Activated T-cell treated with anti-CD3 and anti-CD28 coated beads for 1 hour (primary cell): ENCODE data around the gene WDR93.

Experiments used
- DNase-seq: peaks from one replicate; pipeline ENCODE4 v3.0.0-alpha.2; 2020; ENCODE audit warnings: low read depth

The WDR93 gene

DNA sequence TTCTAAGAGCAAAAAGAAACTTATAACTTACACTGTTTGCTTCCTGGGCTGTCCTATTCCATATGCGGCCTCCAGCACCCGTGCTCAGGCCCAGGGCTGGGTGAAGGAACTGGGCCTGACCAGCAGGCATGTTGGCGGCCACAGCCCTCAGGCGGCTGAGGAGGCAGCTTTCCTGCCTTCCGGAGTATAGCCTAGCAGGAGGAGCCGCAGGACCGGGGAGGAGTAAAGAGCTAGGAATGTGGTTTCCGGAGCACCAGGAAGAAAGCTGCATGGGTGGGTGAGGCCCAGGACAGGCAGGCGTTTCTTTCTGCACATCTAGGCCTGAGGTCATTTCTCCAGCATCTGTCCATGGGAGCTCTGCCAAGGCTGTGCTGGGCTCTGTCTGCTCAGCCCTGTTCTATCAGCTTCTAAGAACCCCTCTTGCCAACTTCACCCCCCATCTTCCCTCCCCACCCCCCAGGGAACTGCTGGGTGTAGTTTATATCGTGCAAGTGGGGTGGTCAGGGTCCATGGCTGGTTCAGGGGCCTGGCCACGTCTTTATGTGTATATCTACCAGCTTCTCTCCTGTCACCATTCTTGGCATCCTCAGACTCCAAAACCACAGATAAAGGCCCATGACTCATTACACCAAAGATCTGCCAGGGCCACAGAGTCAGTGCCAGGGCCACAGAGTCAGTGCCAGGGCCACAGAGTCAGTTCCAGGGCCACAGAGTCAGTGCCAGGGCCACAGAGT is 27.6 kb upstream of the WDR93 start:
- DNase-seq, result no peak

DNA sequence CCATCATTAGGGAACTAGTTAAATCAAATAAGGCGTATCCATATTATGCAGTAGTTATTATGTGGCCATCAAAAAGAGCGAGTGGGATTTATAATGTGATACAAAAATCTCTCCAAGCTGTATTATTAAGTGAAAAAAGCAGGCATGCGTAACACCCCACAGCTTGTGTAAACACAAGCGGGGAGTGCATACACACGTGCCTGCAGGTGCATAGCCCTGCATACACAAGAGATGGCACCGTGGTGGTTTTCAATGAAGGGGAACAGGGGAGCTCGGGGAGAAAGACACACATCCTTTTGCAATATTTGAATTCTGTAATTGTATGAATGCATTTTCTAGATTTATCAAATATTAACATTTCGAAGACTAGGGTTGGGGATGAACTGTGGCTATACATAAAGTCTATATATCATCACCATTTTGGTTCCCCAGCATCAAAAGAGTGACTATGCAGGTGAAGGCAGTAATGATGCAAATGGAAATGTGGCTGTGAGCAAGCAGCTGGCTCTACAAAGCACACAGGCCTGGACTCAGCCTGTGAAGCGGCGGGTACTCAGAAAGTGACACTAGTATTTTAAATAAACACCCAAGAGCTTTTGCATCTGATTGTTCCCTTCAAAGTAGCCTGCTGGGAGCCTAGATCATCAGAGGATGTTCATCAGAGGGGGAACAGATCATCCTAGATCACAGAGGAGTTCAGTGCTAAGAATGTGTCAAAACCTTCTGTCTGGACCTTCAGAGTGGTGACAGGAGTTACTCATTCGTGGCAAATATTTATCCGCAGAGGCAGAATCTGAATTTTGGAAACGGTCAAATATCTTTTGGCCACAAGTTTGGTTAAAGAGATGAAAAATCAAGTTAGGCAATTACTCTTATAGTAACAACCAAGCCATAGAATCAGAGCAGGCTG is 25.9 kb upstream of the WDR93 start:
- no peak for DNase-seq

DNA sequence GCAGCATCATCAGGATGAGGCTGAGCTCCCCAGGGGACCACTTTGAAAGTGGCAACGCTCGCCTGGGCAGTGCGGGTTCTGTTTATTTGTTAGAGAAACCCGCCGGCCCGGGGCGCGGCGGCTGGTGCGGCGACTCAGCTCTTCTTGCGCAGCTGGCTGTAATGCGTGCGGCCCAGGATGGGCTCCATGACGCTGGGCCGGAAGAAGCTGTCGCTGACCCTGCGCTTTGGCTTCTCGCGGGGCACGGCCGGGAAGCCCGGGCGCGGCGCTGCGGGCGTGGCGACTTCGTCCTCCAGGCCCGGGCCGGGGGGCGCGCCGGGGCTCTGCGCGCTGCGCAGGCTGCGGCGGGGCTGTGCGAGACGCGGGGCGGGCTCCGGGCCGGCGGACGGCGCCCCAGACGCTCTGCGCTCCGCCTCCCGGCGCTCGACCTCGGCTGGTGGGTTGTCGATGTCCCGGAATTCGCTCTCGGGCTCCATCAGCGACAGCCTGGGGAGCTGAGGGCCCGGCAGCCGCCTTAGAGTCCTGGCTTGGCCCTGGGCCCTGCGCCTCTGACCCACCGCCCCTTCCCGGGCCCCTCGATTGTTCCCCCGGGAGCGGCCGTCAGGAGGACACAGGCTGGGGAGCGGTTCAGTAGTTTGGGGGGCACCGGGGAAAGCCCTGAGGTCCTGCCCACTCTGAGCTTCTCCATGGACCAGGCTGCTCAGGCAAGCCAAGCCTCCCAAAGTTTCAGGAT is 25.0 kb upstream of the WDR93 start:
- DNase-seq, result no peak

DNA sequence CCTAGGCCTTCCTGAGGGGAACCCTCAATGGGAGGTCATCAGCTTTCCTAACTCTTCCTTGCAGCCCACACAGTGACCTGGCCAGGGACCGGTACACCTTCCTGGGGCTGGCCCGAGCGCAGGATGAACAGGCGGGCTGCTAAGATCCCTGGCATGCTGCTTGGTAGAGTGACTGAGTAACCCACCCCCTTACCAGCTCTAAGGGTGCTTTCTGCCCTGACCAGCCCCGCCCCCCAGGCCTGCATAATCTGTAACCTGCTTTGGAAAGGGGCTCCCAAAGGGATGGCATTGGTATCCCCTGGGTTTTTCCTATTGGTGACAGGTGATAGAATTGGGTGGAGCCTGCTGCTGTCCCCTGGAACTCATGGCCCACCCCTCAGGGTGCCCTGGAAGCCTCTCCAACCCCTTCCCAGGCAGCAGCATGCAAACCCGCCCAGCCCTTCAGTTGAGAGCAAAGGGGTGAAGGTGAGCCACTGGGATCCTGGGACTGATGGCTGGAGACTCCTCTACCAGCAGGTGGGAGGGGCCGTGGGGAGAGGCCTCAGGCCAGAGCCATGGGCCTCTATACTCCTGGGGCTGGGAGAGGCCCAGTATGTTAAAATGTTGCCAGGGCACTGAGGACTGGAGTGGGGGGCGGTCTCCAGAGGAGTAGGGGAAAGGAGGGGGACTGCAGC is 24.3 kb upstream of the WDR93 start:
- DNase-seq, result no peak

- no peak for DNase-seq
These were observed 23.5 kb upstream of the WDR93 start for GRCh38 chr15:89666858-89667705.

DNA sequence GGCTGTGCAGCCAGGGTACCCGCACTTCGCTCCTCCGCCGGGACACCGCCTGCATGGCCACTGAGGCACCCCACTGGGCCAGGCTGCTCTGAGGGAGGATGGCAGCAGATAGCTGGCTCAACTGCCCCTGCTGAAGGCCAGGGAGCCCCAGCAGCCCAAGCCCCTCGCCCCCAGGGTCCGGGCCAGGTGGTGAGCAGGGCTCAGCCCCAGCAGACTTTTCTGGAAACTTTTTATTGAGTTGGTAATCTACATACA is 23.0 kb upstream of the WDR93 start:
- DNase-seq, result no peak

DNA sequence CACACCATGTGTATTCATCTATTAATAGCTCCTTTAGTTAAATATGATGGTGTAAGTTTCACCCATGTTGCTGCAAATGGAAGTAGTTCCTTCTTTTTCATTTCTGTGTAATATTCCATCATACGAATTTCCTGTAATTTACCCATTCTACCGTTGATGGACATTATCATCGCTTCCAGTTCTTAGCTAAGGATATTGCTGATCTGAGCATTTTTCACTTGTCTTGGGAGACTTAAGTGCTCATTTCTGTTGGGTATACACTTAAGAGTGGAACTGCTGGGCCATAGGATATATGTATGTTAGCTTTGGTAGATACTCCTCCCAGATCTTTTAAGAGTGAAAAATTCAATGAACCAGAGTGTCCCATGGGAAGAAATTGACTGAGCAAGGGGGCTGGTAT is 22.4 kb upstream of the WDR93 start:
- no peak for DNase-seq

DNA sequence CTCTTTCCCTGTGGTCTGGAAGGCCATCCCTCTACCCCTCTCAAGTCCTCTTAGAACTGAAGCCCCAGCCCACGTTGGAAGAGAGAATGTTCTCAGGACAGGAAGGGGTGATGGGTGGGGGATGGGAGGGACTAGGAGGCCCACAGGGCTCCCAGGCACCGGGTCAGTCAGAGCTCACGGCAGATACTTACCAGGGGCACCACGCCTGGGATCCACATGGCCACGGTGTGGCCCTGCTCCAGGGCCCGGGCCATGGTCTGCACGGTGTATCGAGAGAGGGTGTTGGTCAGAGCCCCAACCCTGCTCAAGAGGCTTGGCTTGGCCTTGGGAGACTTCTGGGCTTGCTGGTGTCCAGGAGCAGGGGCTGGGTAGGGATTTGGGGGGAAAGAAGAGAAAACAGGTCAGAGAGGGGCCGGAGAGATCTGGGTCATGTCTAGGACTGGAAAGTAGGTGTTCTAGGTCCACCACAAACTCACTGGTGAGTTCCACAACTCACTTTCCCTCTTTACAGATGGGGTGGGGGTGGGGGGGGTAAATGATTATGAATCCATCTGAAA is 21.2 kb upstream of the WDR93 start:
- DNase-seq, result no peak

DNA sequence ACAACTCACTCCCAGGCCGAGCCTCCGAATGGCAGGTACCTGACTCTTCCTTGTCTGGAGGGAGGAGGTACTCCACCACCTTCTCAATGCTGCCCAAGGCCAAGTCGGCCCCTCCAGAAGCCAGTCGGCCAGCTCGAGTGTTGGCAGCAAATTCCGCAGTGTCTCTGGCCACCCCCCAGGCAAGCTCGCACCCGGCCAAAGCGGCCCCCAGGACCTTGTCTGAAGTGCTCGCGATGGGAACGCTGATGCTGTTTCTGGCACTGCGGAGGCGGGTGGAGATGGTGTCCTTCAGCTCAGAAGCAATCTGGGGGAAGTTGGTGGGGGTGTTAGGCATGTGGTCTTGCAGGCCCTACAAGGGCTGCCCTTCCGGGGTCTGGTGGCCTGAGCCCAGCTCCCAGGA is 20.7 kb upstream of the WDR93 start:
- no peak for DNase-seq

DNA sequence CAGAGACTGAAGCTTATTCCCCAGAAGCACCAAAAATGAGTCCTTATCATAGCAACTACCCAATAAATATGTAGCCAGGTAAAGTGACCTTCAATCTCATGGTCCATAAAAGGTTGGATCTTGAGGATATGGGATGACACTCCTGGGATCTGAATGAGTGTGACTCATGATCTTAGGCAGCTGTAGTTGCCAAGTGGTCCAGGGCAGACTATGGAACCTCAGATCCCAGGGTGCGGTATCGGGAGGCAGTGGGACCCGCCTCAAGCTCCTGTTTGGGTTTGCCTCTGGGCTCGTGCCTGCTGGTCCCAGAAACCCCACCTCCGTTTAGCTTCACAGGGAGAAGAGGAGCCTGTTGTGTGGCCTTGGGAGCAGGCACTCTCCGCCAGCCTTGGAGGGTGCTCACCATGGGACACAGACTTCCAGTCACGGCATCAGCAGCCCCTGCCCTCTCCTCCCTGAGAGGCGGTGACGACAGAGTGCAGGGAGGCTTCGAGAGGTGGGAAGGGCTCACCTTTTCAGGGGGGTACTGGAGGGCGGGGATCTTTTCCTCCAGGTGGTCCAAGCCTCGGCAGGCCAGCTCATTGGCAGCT is 19.5 kb upstream of the WDR93 start:
- DNase-seq, result no peak

- no peak for DNase-seq
These were observed 18.9 kb upstream of the WDR93 start for GRCh38 chr15:89671687-89672086.

DNA sequence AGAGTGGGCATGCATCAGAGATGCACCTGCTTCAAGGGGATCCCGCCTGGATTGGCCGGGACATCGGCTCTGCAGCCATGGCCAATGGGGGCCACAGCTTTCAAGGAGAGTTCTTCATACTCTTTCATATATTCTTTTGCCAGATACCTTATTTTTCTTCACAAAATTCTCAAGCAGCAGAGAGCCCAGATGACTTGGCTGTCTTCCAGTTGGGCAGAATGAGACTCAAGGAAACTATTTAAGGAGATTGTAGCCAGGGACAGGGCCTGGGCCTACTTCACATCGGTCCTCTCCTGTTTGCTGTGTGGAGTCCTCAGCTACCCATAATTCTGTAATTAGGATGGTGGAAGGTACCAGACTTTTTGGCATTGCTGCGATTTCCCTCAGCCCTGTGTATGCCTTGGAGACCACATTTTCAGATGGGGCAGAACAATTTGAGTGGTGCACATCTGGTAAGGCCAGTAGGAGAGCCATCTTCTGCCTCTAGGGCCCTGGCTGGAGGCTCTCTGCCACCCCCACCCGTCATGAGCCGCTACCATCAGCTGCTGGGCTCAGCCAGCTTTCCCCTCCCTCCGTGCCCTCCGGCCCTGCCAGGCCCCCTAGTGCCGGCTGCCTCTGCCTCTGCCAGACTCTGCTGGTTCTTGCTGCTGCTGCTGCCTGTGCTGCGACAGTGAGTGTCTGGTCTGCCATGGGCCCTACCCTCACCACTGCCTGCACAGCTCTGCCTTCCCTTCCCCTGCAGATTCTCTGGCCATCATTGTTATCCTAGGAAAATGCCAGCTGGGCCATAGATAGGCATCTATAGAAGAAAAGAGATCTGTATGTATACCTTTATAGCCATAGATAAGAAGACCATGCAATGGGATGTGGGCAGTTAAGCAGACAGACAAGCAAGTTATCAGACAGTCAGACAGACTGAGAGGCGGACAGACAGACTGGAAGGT is 18.1 kb upstream of the WDR93 start:
- no peak for DNase-seq

GRCh38 chr15:89673165-89673512 is 17.5 kb upstream of the WDR93 start:
- no peak for DNase-seq

GRCh38 chr15:89674526-89674925 is 16.1 kb upstream of the WDR93 start:
- DNase-seq, result no peak

DNA sequence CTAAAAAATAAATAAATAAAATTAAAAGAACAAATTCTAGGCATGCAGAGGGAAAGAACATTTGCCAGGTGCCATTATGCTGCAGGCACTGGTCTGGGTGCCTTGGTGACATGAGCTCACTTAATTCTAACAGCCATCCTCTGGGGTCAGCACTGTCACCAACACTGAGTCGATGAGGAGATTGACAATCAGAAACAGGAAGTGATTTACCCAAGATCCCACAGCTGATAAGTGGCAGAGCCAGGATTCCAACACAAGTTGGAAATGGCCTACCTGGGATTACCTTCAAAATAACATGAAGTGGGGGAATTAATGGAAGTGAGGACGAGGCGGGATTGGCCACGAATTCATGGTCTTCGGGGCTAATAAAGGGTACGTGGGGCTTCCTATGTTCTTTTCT is 15.0 kb upstream of the WDR93 start:
- DNase-seq, result no peak

DNA sequence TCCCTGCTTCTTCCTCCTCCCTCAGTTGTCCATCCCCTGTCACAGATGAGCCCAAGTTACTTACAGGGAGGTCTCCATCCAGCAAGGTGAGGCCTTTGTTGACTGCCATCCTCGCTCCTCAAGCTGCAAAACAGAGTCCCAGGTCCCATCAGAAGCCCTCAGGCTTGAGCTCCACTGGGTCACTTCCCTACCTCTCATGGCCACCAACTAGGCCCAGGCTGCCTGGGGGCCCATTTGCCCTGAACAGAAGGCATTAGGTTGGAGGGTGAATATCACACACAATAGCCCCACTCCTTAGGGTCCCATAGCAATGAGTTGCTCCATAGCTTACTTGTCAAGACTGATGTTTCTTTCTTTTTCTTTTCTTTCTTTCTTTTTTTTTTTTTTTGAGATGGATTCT is 13.2 kb upstream of the WDR93 start:
- no peak for DNase-seq

GRCh38 chr15:89679212-89679611 is 11.4 kb upstream of the WDR93 start, which contains the start of gene PLIN1:
PLIN1 (minus strand) TSS chr15:89679367; CDS start chr15:89677489, 1,878 bp downstream.
- DNase-seq, result no peak

DNA sequence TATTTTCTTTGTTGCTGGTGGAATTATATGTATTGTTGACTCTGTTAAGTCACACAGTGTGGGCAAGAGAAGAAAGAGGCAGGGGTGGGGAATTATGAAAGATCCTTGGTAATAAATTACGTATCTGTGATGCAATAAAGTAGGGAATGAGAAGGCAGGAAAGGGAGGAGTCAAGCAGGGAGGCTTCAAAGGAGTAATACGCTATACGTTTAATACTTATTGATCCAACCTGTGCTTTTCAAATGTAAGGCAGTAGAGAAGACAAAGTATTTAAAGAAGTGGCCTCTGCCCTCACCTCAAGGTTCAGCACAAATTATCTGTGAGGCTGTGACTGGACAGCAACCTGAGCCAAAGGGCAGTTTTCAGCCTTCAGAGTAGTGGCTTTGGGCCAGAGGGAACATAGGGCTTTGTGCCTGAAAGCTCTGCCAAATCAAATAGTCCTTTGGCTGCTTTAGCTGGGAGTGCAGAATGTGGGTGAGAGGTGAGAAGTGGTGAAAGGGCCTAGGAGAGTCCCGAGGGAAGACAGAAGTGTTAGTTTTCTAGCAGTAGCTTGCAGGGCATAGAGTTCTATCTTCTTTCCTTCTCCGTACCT is 10.2 kb upstream of the WDR93 start:
- DNase-seq, result no peak

- DNase-seq, result no peak
These were observed 9.5 kb upstream of the WDR93 start for GRCh38 chr15:89681146-89681545.
